HL-60 (cell line): Measurements from ENCODE around the gene ASRGL1.
"Not testable (repeated sequence)": the region's sequence is repeated elsewhere in the genome, so short reads cannot be mapped to it uniquely, and the experiment has no call there.

Experiments used
- DNase-seq, 2 experiments: peaks; one replicate each; pipeline ENCODE4 v3.0.0-alpha.2; 2010 to 2020; ENCODE audit warnings: low read depth in 1 of 2, low spot score in 1 of 2
- H3K27ac ChIP-seq: fragments of 250-450 bp; sonication (Bioruptor Pico); replicated peaks from 2 replicates; pipeline ENCODE4 v1.5.1; 2020; ENCODE audit warnings: mild to moderate bottlenecking, moderate library complexity
- H3K27me3 ChIP-seq: fragments of 250-450 bp; sonication (Bioruptor Pico); 2 replicates; pipeline ENCODE4 v1.5.1; 2021; ENCODE audit warnings: mild to moderate bottlenecking, moderate library complexity; ENCODE audit not compliant: insufficient read depth, poor library complexity, severe bottlenecking
- H3K4me3 ChIP-seq: replicated peaks from 2 replicates; pipeline ENCODE4 v1.5.1; 2011; ENCODE audit warnings: mild to moderate bottlenecking, control low read depth, low read length; ENCODE audit not compliant: insufficient read depth
- GABPA ChIP-seq: IDR thresholded peaks from 2 replicates; pipeline ENCODE4 v1.6.1; 2012; ENCODE audit warnings: low read depth
- POLR2AphosphoS5 ChIP-seq: IDR thresholded peaks from 2 replicates; pipeline ENCODE4 v1.6.1; 2012; ENCODE audit warnings: low read depth
- SPI1 ChIP-seq: IDR thresholded peaks from 2 replicates; pipeline ENCODE4 v1.6.1; 2012; ENCODE audit warnings: low read depth, mild to moderate bottlenecking, borderline replicate concordance
- TF ChIP-seq, protein P1 (sequence below): IDR thresholded peaks from 2 replicates; pipeline ENCODE4 v1.6.1; 2012; ENCODE audit warnings: low read depth; ENCODE audit not compliant: insufficient replicate concordance
- TF ChIP-seq, protein P2 (sequence below): IDR thresholded peaks from one replicate; pipeline ENCODE4 v1.5.1; 2011; ENCODE audit warnings: low read length, control low read depth, inconsistent platforms; ENCODE audit not compliant: insufficient read depth

Gene ASRGL1

GRCh38 chr11:62341588-62341987 lies 4.3 kb downstream of the ASRGL1 start:
- no peak overlapping the region for H3K4me3 ChIP-seq
- peak overlapping the region; percentile 15 for H3K27ac ChIP-seq
- no peak for DNase-seq
- TF ChIP-seq SPI1 (no peak), GABPA (no peak), POLR2AphosphoS5 (no peak)
- TF ChIP-seq, protein P1, sequence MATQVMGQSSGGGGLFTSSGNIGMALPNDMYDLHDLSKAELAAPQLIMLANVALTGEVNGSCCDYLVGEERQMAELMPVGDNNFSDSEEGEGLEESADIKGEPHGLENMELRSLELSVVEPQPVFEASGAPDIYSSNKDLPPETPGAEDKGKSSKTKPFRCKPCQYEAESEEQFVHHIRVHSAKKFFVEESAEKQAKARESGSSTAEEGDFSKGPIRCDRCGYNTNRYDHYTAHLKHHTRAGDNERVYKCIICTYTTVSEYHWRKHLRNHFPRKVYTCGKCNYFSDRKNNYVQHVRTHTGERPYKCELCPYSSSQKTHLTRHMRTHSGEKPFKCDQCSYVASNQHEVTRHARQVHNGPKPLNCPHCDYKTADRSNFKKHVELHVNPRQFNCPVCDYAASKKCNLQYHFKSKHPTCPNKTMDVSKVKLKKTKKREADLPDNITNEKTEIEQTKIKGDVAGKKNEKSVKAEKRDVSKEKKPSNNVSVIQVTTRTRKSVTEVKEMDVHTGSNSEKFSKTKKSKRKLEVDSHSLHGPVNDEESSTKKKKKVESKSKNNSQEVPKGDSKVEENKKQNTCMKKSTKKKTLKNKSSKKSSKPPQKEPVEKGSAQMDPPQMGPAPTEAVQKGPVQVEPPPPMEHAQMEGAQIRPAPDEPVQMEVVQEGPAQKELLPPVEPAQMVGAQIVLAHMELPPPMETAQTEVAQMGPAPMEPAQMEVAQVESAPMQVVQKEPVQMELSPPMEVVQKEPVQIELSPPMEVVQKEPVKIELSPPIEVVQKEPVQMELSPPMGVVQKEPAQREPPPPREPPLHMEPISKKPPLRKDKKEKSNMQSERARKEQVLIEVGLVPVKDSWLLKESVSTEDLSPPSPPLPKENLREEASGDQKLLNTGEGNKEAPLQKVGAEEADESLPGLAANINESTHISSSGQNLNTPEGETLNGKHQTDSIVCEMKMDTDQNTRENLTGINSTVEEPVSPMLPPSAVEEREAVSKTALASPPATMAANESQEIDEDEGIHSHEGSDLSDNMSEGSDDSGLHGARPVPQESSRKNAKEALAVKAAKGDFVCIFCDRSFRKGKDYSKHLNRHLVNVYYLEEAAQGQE: no peak
- TF ChIP-seq, protein P2, sequence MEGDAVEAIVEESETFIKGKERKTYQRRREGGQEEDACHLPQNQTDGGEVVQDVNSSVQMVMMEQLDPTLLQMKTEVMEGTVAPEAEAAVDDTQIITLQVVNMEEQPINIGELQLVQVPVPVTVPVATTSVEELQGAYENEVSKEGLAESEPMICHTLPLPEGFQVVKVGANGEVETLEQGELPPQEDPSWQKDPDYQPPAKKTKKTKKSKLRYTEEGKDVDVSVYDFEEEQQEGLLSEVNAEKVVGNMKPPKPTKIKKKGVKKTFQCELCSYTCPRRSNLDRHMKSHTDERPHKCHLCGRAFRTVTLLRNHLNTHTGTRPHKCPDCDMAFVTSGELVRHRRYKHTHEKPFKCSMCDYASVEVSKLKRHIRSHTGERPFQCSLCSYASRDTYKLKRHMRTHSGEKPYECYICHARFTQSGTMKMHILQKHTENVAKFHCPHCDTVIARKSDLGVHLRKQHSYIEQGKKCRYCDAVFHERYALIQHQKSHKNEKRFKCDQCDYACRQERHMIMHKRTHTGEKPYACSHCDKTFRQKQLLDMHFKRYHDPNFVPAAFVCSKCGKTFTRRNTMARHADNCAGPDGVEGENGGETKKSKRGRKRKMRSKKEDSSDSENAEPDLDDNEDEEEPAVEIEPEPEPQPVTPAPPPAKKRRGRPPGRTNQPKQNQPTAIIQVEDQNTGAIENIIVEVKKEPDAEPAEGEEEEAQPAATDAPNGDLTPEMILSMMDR: no peak
- no peaks in the 10 kb centered on the region for H3K27me3 ChIP-seq

GRCh38 chr11:62343646-62344190 lies 6.5 kb downstream of the ASRGL1 start:
- peak overlapping the region; percentile 74 for H3K27ac ChIP-seq
- not testable (repeated sequence) for H3K4me3 ChIP-seq, H3K27me3 ChIP-seq
- DNase-seq: peak; percentile 65 to 89
- TF ChIP-seq SPI1: peak; percentile 39; the same call in 1 of the 2 replicates

- peak overlapping the region; percentile 74 for H3K27ac ChIP-seq
- no peak for DNase-seq
These were observed 7.0 kb downstream of the ASRGL1 start for GRCh38 chr11:62344210-62344609.

GRCh38 chr11:62345861-62346260 lies 8.6 kb downstream of the ASRGL1 start:
- TF ChIP-seq SPI1: no peak
- TF ChIP-seq, protein P1: no peak
- no peak for TF ChIP-seq POLR2AphosphoS5
- TF ChIP-seq GABPA: no peak
- TF ChIP-seq, protein P2: no peak
- Histone ChIP-seq H3K27ac (peak overlapping the region; percentile 74; the same call in 1 of the 2 replicates), H3K4me3 (no peak overlapping the region), H3K27me3 (no peaks in the 10 kb centered on the region)
- no peak for DNase-seq

More at GRCh38 chr11:62344210-62344609, 7.0 kb downstream of the ASRGL1 start:
- Histone ChIP-seq H3K27me3 (no peaks in the 10 kb centered on the region), H3K4me3 (no peak overlapping the region)
- TF ChIP-seq, protein P1: no peak
- TF ChIP-seq SPI1: peak; percentile 86
